ENCODE results near the gene RAD51B. TPM values are rescaled to one million over a fixed set of nuclear protein-coding genes. Genes with fewer than 3 reads are reported as not detected.

Gene RAD51B
- total RNA-seq, 1 experiment from 2014 or later: 14.2 TPM

DNA sequence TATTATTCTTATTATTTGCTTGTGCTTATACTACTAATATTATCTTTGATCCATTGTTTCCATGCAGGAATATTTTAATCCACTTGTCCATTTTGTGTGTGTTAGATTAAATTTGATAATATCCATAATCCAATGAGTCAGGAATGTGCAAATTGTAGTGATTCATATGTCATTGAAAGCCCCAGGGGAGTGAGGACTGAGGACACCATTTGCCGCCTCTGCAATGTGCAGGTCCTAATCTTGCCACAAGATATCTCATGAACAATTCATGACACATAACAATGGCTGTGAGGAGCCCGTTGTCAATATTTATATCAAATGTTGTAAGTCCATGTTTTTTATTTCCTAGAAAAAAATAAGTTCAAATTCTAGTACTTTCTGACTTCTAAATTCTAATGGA is 722.8 kb downstream of the RAD51B start:
- Mint-ChIP-seq H3K4me3 (no peak overlapping the region), H3K9me3 (peaks cover 9% of the 10 kb centered on the region; the same call in 1 of the 2 replicates), H3K36me3 (no peaks in the 10 kb centered on the region), H3K4me1 (peaks cover 11% of the 10 kb centered on the region), H3K27me3 (ENCODE audit: low read depth) (no peaks in the 10 kb centered on the region; the same call in 1 of the 2 replicates), H3K27ac (no peak overlapping the region)
- TF ChIP-seq, protein P1, sequence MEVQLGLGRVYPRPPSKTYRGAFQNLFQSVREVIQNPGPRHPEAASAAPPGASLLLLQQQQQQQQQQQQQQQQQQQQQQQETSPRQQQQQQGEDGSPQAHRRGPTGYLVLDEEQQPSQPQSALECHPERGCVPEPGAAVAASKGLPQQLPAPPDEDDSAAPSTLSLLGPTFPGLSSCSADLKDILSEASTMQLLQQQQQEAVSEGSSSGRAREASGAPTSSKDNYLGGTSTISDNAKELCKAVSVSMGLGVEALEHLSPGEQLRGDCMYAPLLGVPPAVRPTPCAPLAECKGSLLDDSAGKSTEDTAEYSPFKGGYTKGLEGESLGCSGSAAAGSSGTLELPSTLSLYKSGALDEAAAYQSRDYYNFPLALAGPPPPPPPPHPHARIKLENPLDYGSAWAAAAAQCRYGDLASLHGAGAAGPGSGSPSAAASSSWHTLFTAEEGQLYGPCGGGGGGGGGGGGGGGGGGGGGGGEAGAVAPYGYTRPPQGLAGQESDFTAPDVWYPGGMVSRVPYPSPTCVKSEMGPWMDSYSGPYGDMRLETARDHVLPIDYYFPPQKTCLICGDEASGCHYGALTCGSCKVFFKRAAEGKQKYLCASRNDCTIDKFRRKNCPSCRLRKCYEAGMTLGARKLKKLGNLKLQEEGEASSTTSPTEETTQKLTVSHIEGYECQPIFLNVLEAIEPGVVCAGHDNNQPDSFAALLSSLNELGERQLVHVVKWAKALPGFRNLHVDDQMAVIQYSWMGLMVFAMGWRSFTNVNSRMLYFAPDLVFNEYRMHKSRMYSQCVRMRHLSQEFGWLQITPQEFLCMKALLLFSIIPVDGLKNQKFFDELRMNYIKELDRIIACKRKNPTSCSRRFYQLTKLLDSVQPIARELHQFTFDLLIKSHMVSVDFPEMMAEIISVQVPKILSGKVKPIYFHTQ (CRISPR knock-in tag; IDR thresholded peaks at IDR 0.05): no peak
- TF ChIP-seq, protein P2, sequence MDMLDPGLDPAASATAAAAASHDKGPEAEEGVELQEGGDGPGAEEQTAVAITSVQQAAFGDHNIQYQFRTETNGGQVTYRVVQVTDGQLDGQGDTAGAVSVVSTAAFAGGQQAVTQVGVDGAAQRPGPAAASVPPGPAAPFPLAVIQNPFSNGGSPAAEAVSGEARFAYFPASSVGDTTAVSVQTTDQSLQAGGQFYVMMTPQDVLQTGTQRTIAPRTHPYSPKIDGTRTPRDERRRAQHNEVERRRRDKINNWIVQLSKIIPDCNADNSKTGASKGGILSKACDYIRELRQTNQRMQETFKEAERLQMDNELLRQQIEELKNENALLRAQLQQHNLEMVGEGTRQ (CRISPR knock-in tag; IDR thresholded peaks at IDR 0.05): no peak
- no peak for TF ChIP-seq ZNF219 (CRISPR knock-in tag; IDR thresholded peaks at IDR 0.05; ENCODE audit: borderline replicate concordance)
- TF ChIP-seq NFE2L1 (CRISPR knock-in tag; IDR thresholded peaks at IDR 0.05): no peak
- TF ChIP-seq RORB (CRISPR knock-in tag; IDR thresholded peaks at IDR 0.05): no peak
- no peak for TF ChIP-seq FOXP1 (CRISPR knock-in tag; IDR thresholded peaks at IDR 0.05; ENCODE audit: borderline replicate concordance)
- no peak for TF ChIP-seq CREM (CRISPR knock-in tag; IDR thresholded peaks at IDR 0.05)
- TF ChIP-seq, protein P3, sequence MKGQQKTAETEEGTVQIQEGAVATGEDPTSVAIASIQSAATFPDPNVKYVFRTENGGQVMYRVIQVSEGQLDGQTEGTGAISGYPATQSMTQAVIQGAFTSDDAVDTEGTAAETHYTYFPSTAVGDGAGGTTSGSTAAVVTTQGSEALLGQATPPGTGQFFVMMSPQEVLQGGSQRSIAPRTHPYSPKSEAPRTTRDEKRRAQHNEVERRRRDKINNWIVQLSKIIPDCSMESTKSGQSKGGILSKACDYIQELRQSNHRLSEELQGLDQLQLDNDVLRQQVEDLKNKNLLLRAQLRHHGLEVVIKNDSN (CRISPR knock-in tag; IDR thresholded peaks at IDR 0.05): no peak
- no peak for TF ChIP-seq ZNF396 (CRISPR knock-in tag; IDR thresholded peaks at IDR 0.05; ENCODE audit: borderline replicate concordance)
- TF ChIP-seq, protein P4, sequence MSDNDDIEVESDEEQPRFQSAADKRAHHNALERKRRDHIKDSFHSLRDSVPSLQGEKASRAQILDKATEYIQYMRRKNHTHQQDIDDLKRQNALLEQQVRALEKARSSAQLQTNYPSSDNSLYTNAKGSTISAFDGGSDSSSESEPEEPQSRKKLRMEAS (CRISPR knock-in tag; IDR thresholded peaks at IDR 0.05): no peak
- no peak for TF ChIP-seq HMGA2 (CRISPR knock-in tag; IDR thresholded peaks at IDR 0.05)
- TF ChIP-seq, protein P5, sequence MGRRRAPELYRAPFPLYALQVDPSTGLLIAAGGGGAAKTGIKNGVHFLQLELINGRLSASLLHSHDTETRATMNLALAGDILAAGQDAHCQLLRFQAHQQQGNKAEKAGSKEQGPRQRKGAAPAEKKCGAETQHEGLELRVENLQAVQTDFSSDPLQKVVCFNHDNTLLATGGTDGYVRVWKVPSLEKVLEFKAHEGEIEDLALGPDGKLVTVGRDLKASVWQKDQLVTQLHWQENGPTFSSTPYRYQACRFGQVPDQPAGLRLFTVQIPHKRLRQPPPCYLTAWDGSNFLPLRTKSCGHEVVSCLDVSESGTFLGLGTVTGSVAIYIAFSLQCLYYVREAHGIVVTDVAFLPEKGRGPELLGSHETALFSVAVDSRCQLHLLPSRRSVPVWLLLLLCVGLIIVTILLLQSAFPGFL (CRISPR knock-in tag; IDR thresholded peaks at IDR 0.05; ENCODE audit: borderline replicate concordance): no peak
- no peak for TF ChIP-seq GABPB1 (CRISPR knock-in tag; IDR thresholded peaks at IDR 0.05)
- TF ChIP-seq ESRRA (CRISPR knock-in tag; IDR thresholded peaks at IDR 0.05; ENCODE audit: borderline replicate concordance): no peak
- TF ChIP-seq NR3C1 (CRISPR knock-in tag; conservative IDR thresholded peaks at IDR 0.05; ENCODE audit: low read depth): no peak
- TF ChIP-seq KAT7 (CRISPR knock-in tag; IDR thresholded peaks at IDR 0.05; ENCODE audit: borderline replicate concordance): no peak
- TF ChIP-seq MXD4 (CRISPR knock-in tag; IDR thresholded peaks at IDR 0.05; ENCODE audit: borderline replicate concordance): no peak
- TF ChIP-seq TP53 (CRISPR knock-in tag; IDR thresholded peaks at IDR 0.05): no peak
- TF ChIP-seq SMAD3 (CRISPR knock-in tag; IDR thresholded peaks at IDR 0.05; ENCODE audit: borderline replicate concordance): no peak
- ChIA-PET POLR2A (no interaction called here), CTCF (no interaction called here)
- no peak for ATAC-seq
- no peak for DNase-seq (ENCODE audit: low spot score)

DNA sequence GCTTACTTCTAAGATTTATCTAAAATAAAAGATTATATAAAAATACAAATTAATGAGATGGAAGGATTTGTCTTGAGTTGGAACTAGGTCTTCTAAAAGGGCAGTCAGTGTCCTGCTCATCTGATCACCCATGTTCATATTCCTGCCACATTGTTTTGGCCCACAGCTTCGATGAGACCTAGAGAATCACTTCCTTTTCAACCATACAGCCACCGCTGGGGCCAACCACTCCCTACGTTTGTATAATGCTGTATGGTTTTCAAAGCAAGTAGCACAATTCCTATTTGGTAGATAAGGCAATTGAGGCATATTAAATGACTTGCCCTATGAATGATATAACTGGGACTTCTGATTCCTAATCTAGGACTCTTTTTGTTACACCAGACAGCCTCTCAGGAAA is 723.9 kb downstream of the RAD51B start:
- H3K4me3 Mint-ChIP-seq: no peak overlapping the region
- POLR2A ChIA-PET: no interaction called here
- no peaks in the 10 kb centered on the region for H3K36me3 Mint-ChIP-seq
- H3K27ac Mint-ChIP-seq: no peak overlapping the region
- peaks cover 20% of the 10 kb centered on the region for H3K4me1 Mint-ChIP-seq
- peaks cover 9% of the 10 kb centered on the region; the same call in 1 of the 2 replicates for H3K9me3 Mint-ChIP-seq
- DNase-seq (ENCODE audit: low spot score) (no peak), ATAC-seq (no peak)
- H3K27me3 Mint-ChIP-seq (ENCODE audit: low read depth): peaks cover 3% of the 10 kb centered on the region; the same call in 1 of the 2 replicates
- CTCF ChIA-PET: no interaction called here
- TF ChIP-seq ELF4 (CRISPR knock-in tag; IDR thresholded peaks at IDR 0.05; ENCODE audit: low read depth): no peak
